Pancreas (tissue), 10 donors: ENCODE results near the gene NIP7. TPM values are rescaled to one million over a fixed set of nuclear protein-coding genes. Genes with fewer than 3 reads are reported as not detected.

Experiments used
- ATAC-seq, 4 donors: fragments of 200-7000 bp; cut with Tn5 transposase; one replicate each; pipeline versions ENCODE4 v1.8.0 to v1.9.1; 2020; ENCODE audit warnings: mild to moderate bottlenecking in 4 of 4, moderate library complexity in 4 of 4
- DNase-seq, 6 donors: peaks; one replicate each; pipeline ENCODE4 v3.0.0-alpha.2; 2020
- FAIRE-seq: peaks from 2 replicates; lab custom pipeline; 2012; peaks lifted over from hg19 to GRCh38; lab: Jason Lieb, UNC
- H3K27ac ChIP-seq, 4 donors: fragments of 200-600 bp; sonication (generic); 1 replicate in 3 of 4; 2 replicates in 1 of 4; pipeline versions ENCODE4 v1.5.0 to v1.8.0; 2020
- H3K27me3 ChIP-seq, 4 donors: fragments of 200-600 bp; one replicate each; pipeline ENCODE4 v1.8.0; 2021
- H3K36me3 ChIP-seq, 3 donors: fragments of 200-600 bp; sonication (generic) in 1 of 3; one replicate each; pipeline versions ENCODE4 v1.5.0 to v1.8.0; 2020 to 2021
- H3K4me1 ChIP-seq, 3 donors: fragments of 200-600 bp; one replicate each; pipeline ENCODE4 v1.8.0; 2021
- H3K4me3 ChIP-seq, 4 donors: fragments of 200-600 bp; sonication (generic) in 2 of 4; one replicate each; pipeline versions ENCODE4 v1.5.0 to v1.8.0; 2020 to 2021
- H3K9me3 ChIP-seq, 4 donors: fragments of 200-600 bp; one replicate each; pipeline ENCODE4 v1.8.0; 2021
- CTCF ChIP-seq, 4 donors: fragments of 200-600 bp; sonication (generic) in 3 of 4; IDR thresholded peaks; one replicate each; pipeline versions ENCODE4 v1.5.0 to v1.8.0; 2021; ENCODE audit warnings: antibody characterized with exemption in 4 of 4
- WGBS, 2 donors: extraction: QIAGEN DNeasy Blood & Tissue Kit; methylation state at CpG; one replicate each; pipeline ENCODE4 v1.1.7; 2013; 5-methylcytosine and 5-hydroxymethylcytosine counted together
- intact Hi-C, 3 donors: fragments of 100-400 bp; cut with DNase I; formaldehyde crosslinking; loops; one replicate each; pipeline versions ENCODE4 v1.11.1 to v1.14.2; 2022
- polyA plus RNA-seq, 2 donors: library from polyadenylated mRNA; stranded (reverse); fragments of 200-250 nt; gene quantifications; one replicate each; pipeline ENCODE4 v1.2.3, GENCODE V29; 2013
- total RNA-seq, 6 donors: library from RNA; stranded (reverse); fragmentation: NEBNext Ultra II Directional in 4 of 6; extraction: Animal tissue kit (Norgen Biotek cat#: 25700) in 4 of 6; gene quantifications; one replicate each; pipeline versions ENCODE4 v1.2.1 to v1.2.4, GENCODE V29; 2021 to 2023
- donor health status: healthy with polysubstance abuse.
- donor health status: DM: no; HTN: no; CAD: no; lungs with moderate emphysema.
- donor health status: DM: no; HTN: no; CAD: no.
- donor health status: control.
- donor health status: control.
- donor health status: Bipolar disorder and iron deficiency.
- donor health status: DM: yes; HTN: yes; CAD: no.
- donor health status: DM: no; HTN: no; CAD: no.
- donor health status: DM: no; HTN: no; CAD: no.
- donor health status: DM: yes; HTN: yes; CAD: no.

Gene NIP7
- total and polyA plus RNA-seq, 8 donors, result 4.7 to 9.4 (median 7.1) TPM

GRCh38 chr16:69301187-69301586 is 38.4 kb upstream of the NIP7 start:
- 67 to 80% methylated on average over 1 of the region's 1 CpG for WGBS, 2 donors
- FAIRE-seq (no peak), ATAC-seq (no peak), DNase-seq (no peak)
- no peaks in the 10 kb centered on the region for H3K4me1 ChIP-seq
- no peaks in the 10 kb centered on the region for H3K9me3 ChIP-seq
- no peak for TF ChIP-seq CTCF (IDR thresholded peaks at IDR 0.05)
- no peaks in the 10 kb centered on the region for H3K27me3 ChIP-seq
- H3K36me3 ChIP-seq, result no peaks in the 10 kb centered on the region
- H3K4me3 ChIP-seq, result no peak overlapping the region
- intact Hi-C loops, result no loop called here
- H3K27ac ChIP-seq, result no peak overlapping the region

- Histone ChIP-seq H3K4me3 (no peak overlapping the region), H3K27me3 (no peaks in the 10 kb centered on the region), H3K9me3 (no peaks in the 10 kb centered on the region), H3K27ac (no peak overlapping the region), H3K36me3 (no peaks in the 10 kb centered on the region), H3K4me1 (no peaks in the 10 kb centered on the region)
- intact Hi-C loops, result no loop called here
- ATAC-seq (no peak), FAIRE-seq (no peak), DNase-seq (no peak)
- no peak for TF ChIP-seq CTCF (IDR thresholded peaks at IDR 0.05)
- 89 to 94% methylated on average over 4 of the region's 4 CpGs for WGBS, 2 donors
These were observed 37.7 kb upstream of the NIP7 start for GRCh38 chr16:69301861-69302260.

- no peak for ATAC-seq
- Histone ChIP-seq H3K27me3 (no peaks in the 10 kb centered on the region), H3K27ac (no peak overlapping the region), H3K36me3 (no peaks in the 10 kb centered on the region), H3K4me3 (no peak overlapping the region), H3K4me1 (no peaks in the 10 kb centered on the region), H3K9me3 (no peaks in the 10 kb centered on the region)
- no peak for DNase-seq
- intact Hi-C loops, result no loop called here
- FAIRE-seq, result no peak
- TF ChIP-seq CTCF (IDR thresholded peaks at IDR 0.05), result no peak
- 91% methylated on average over 4 of the region's 4 CpGs for WGBS, 2 donors
These were observed 37.3 kb upstream of the NIP7 start for GRCh38 chr16:69302301-69302700.

- Histone ChIP-seq H3K9me3 (no peaks in the 10 kb centered on the region), H3K27ac (no peak overlapping the region), H3K36me3 (no peaks in the 10 kb centered on the region), H3K27me3 (no peaks in the 10 kb centered on the region), H3K4me3 (no peak overlapping the region), H3K4me1 (no peaks in the 10 kb centered on the region)
- TF ChIP-seq CTCF (IDR thresholded peaks at IDR 0.05), result no peak
- DNase-seq (no peak), FAIRE-seq (no peak), ATAC-seq (no peak)
- intact Hi-C loops, result no loop called here
- WGBS, 2 donors, result 72 to 84% methylated on average over 1 of the region's 1 CpG
These were observed 33.5 kb upstream of the NIP7 start for GRCh38 chr16:69306031-69306430.

GRCh38 chr16:69307091-69307490 is 32.5 kb upstream of the NIP7 start:
- Histone ChIP-seq H3K27me3 (no peaks in the 10 kb centered on the region), H3K4me3 (no peak overlapping the region), H3K4me1 (peaks cover 0 to under 1% (median 0%) of the 10 kb centered on the region in 3 donors)

More at GRCh38 chr16:69307091-69307490, 32.5 kb upstream of the NIP7 start:
- no peaks in the 10 kb centered on the region for H3K36me3 ChIP-seq
- WGBS, 2 donors, result 42 to 60% methylated on average over 1 of the region's 1 CpG
- TF ChIP-seq CTCF (IDR thresholded peaks at IDR 0.05), result no peak
- intact Hi-C loops, result no loop called here
- H3K27ac ChIP-seq, result no peak overlapping the region
- FAIRE-seq (no peak), ATAC-seq (no peak), DNase-seq (no peak)
- H3K9me3 ChIP-seq, result no peaks in the 10 kb centered on the region
